ENCODE data around the gene SDSL. TPM values are rescaled to one million over a fixed set of nuclear protein-coding genes. Genes with fewer than 3 reads are reported as not detected.

SDSL gene
- total and polyA plus RNA-seq, 4 donors = 3.8 to 13.4 (median 6.8) TPM

- H3K36me3 ChIP-seq (ENCODE audit: control insufficient read depth in 1 of 2, insufficient read depth in 2 of 2, low read length in 1 of 2) = peaks cover 3 to 13% of the 10 kb centered on the region in 2 donors
- H3K27me3 ChIP-seq (ENCODE audit: control insufficient read depth in 1 of 2, insufficient read depth in 2 of 2, low read length in 1 of 2) = no peaks in the 10 kb centered on the region
- no peak overlapping the region for H3K4me3 ChIP-seq (ENCODE audit: low read length in 2 of 2)
- no peak overlapping the region for H3K27ac ChIP-seq (ENCODE audit: low read depth in 1 of 2, low read length in 2 of 2)
- WGBS, 2 donors = 85 to 98% methylated on average over 6 of the region's 6 CpGs
- no peaks in the 10 kb centered on the region for H3K4me1 ChIP-seq (ENCODE audit: control insufficient read depth in 1 of 2, insufficient read depth in 2 of 2, low read length in 2 of 2)
- DNase-seq (no peak), ATAC-seq (ENCODE audit: low FRiP score) (no peak)
- H3K9me3 ChIP-seq (ENCODE audit: control insufficient read depth, low read length) = no peaks in the 10 kb centered on the region
- intact Hi-C loops (cut with DNase I) = no loop called here
These were observed 36.8 kb upstream of the SDSL start for GRCh38 chr12:113385282-113385882.

- no peak for ATAC-seq (ENCODE audit: low FRiP score)
- WGBS, 2 donors = 95 to 97% methylated on average over 12 of the region's 12 CpGs
- intact Hi-C loops (cut with DNase I) = no loop called here
These were observed 35.2 kb upstream of the SDSL start for GRCh38 chr12:113386866-113387566.

GRCh38 chr12:113387631-113388030, 34.5 kb upstream of the SDSL start:
- intact Hi-C loops (cut with DNase I) = no loop called here
- peaks cover 3 to 11% of the 10 kb centered on the region in 2 donors for H3K36me3 ChIP-seq (ENCODE audit: control insufficient read depth in 1 of 2, insufficient read depth in 2 of 2, low read length in 1 of 2)
- no peak overlapping the region for H3K4me3 ChIP-seq (ENCODE audit: low read length in 2 of 2)
- 88 to 93% methylated on average over 11 of the region's 11 CpGs for WGBS, 2 donors
- ATAC-seq (ENCODE audit: low FRiP score) = no peak
- DNase-seq = no peak
- H3K4me1 ChIP-seq (ENCODE audit: control insufficient read depth in 1 of 2, insufficient read depth in 2 of 2, low read length in 2 of 2) = no peaks in the 10 kb centered on the region
- no peak overlapping the region for H3K27ac ChIP-seq (ENCODE audit: low read depth in 1 of 2, low read length in 2 of 2)
- no peaks in the 10 kb centered on the region for H3K27me3 ChIP-seq (ENCODE audit: control insufficient read depth in 1 of 2, insufficient read depth in 2 of 2, low read length in 1 of 2)
- no peaks in the 10 kb centered on the region for H3K9me3 ChIP-seq (ENCODE audit: control insufficient read depth, low read length)

More at GRCh38 chr12:113386866-113387566, 35.2 kb upstream of the SDSL start:
- no peak for DNase-seq
- Histone ChIP-seq H3K4me3 (ENCODE audit: low read length in 2 of 2) (no peak overlapping the region), H3K4me1 (ENCODE audit: control insufficient read depth in 1 of 2, insufficient read depth in 2 of 2, low read length in 2 of 2) (no peaks in the 10 kb centered on the region), H3K27ac (ENCODE audit: low read depth in 1 of 2, low read length in 2 of 2) (no peak overlapping the region), H3K9me3 (ENCODE audit: control insufficient read depth, low read length) (no peaks in the 10 kb centered on the region), H3K27me3 (ENCODE audit: control insufficient read depth in 1 of 2, insufficient read depth in 2 of 2, low read length in 1 of 2) (no peaks in the 10 kb centered on the region), H3K36me3 (ENCODE audit: control insufficient read depth in 1 of 2, insufficient read depth in 2 of 2, low read length in 1 of 2) (peaks cover 3 to 11% of the 10 kb centered on the region in 2 donors)

- intact Hi-C loops (cut with DNase I) = no loop called here
- no peak for ATAC-seq (ENCODE audit: low FRiP score)
- no peak for DNase-seq
- Histone ChIP-seq H3K36me3 (ENCODE audit: control insufficient read depth in 1 of 2, insufficient read depth in 2 of 2, low read length in 1 of 2) (peaks cover 3 to 11% of the 10 kb centered on the region in 2 donors), H3K9me3 (ENCODE audit: control insufficient read depth, low read length) (no peaks in the 10 kb centered on the region), H3K27me3 (ENCODE audit: control insufficient read depth in 1 of 2, insufficient read depth in 2 of 2, low read length in 1 of 2) (no peaks in the 10 kb centered on the region), H3K4me1 (ENCODE audit: control insufficient read depth in 1 of 2, insufficient read depth in 2 of 2, low read length in 2 of 2) (no peaks in the 10 kb centered on the region), H3K27ac (ENCODE audit: low read depth in 1 of 2, low read length in 2 of 2) (no peak overlapping the region), H3K4me3 (ENCODE audit: low read length in 2 of 2) (no peak overlapping the region)
- WGBS, 2 donors = 93 to 95% methylated on average over 14 of the region's 14 CpGs
These were observed 33.8 kb upstream of the SDSL start for GRCh38 chr12:113388351-113388750.

- Histone ChIP-seq H3K4me1 (ENCODE audit: control insufficient read depth in 1 of 2, insufficient read depth in 2 of 2, low read length in 2 of 2) (no peaks in the 10 kb centered on the region), H3K4me3 (ENCODE audit: low read length in 2 of 2) (no peak overlapping the region), H3K27me3 (ENCODE audit: control insufficient read depth in 1 of 2, insufficient read depth in 2 of 2, low read length in 1 of 2) (no peaks in the 10 kb centered on the region), H3K36me3 (ENCODE audit: control insufficient read depth in 1 of 2, insufficient read depth in 2 of 2, low read length in 1 of 2) (peaks cover 0 to 8% of the 10 kb centered on the region in 2 donors), H3K27ac (ENCODE audit: low read depth in 1 of 2, low read length in 2 of 2) (no peak overlapping the region), H3K9me3 (ENCODE audit: control insufficient read depth, low read length) (no peaks in the 10 kb centered on the region)
- DNase-seq (no peak), ATAC-seq (ENCODE audit: low FRiP score) (no peak)
- WGBS, 2 donors = 93 to 94% methylated on average over 6 of the region's 6 CpGs
- intact Hi-C loops (cut with DNase I) = no loop called here
These were observed 31.8 kb upstream of the SDSL start for GRCh38 chr12:113390064-113391043.

- no peak for ATAC-seq (ENCODE audit: low FRiP score)
- Histone ChIP-seq H3K4me1 (ENCODE audit: control insufficient read depth in 1 of 2, insufficient read depth in 2 of 2, low read length in 2 of 2) (no peaks in the 10 kb centered on the region), H3K9me3 (ENCODE audit: control insufficient read depth, low read length) (no peaks in the 10 kb centered on the region), H3K27ac (ENCODE audit: low read depth in 1 of 2, low read length in 2 of 2) (no peak overlapping the region), H3K36me3 (ENCODE audit: control insufficient read depth in 1 of 2, insufficient read depth in 2 of 2, low read length in 1 of 2) (peaks cover 0 to 8% of the 10 kb centered on the region in 2 donors), H3K4me3 (ENCODE audit: low read length in 2 of 2) (no peak overlapping the region), H3K27me3 (ENCODE audit: control insufficient read depth in 1 of 2, insufficient read depth in 2 of 2, low read length in 1 of 2) (no peaks in the 10 kb centered on the region)
- DNase-seq = no peak
- 91 to 95% methylated on average over 3 of the region's 3 CpGs for WGBS, 2 donors
- intact Hi-C loops (cut with DNase I) = no loop called here
These were observed 31.0 kb upstream of the SDSL start for GRCh38 chr12:113391145-113391544.

- 90 to 91% methylated on average over 9 of the region's 9 CpGs for WGBS, 2 donors
- H3K27ac ChIP-seq (ENCODE audit: low read depth in 1 of 2, low read length in 2 of 2) = no peak overlapping the region
- no peaks in the 10 kb centered on the region for H3K27me3 ChIP-seq (ENCODE audit: control insufficient read depth in 1 of 2, insufficient read depth in 2 of 2, low read length in 1 of 2)
- H3K36me3 ChIP-seq (ENCODE audit: control insufficient read depth in 1 of 2, insufficient read depth in 2 of 2, low read length in 1 of 2) = peaks cover 0 to 8% of the 10 kb centered on the region in 2 donors
- H3K4me3 ChIP-seq (ENCODE audit: low read length in 2 of 2) = no peak overlapping the region
- no peaks in the 10 kb centered on the region for H3K9me3 ChIP-seq (ENCODE audit: control insufficient read depth, low read length)
- ATAC-seq (ENCODE audit: low FRiP score) (no peak), DNase-seq (no peak)
- intact Hi-C loops (cut with DNase I) = no loop called here
- H3K4me1 ChIP-seq (ENCODE audit: control insufficient read depth in 1 of 2, insufficient read depth in 2 of 2, low read length in 2 of 2) = no peaks in the 10 kb centered on the region
These were observed 30.4 kb upstream of the SDSL start for GRCh38 chr12:113391650-113392337.

- Histone ChIP-seq H3K4me3 (ENCODE audit: low read length in 2 of 2) (no peak overlapping the region), H3K4me1 (ENCODE audit: control insufficient read depth in 1 of 2, insufficient read depth in 2 of 2, low read length in 2 of 2) (no peaks in the 10 kb centered on the region), H3K27ac (ENCODE audit: low read depth in 1 of 2, low read length in 2 of 2) (no peak overlapping the region), H3K9me3 (ENCODE audit: control insufficient read depth, low read length) (no peaks in the 10 kb centered on the region), H3K27me3 (ENCODE audit: control insufficient read depth in 1 of 2, insufficient read depth in 2 of 2, low read length in 1 of 2) (no peaks in the 10 kb centered on the region), H3K36me3 (ENCODE audit: control insufficient read depth in 1 of 2, insufficient read depth in 2 of 2, low read length in 1 of 2) (peaks cover 0 to 8% of the 10 kb centered on the region in 2 donors)
- DNase-seq = no peak
- intact Hi-C loops (cut with DNase I) = no loop called here
- no peak for ATAC-seq (ENCODE audit: low FRiP score)
- 84 to 89% methylated on average over 7 of the region's 7 CpGs for WGBS, 2 donors
These were observed 29.7 kb upstream of the SDSL start for GRCh38 chr12:113392520-113392919.

Measured in aorta (tissue), 5 donors.